Measurements from ENCODE around the gene RIPK1. TPM values are rescaled to one million over a fixed set of nuclear protein-coding genes. Genes with fewer than 3 reads are reported as not detected.

Gene RIPK1
- total and polyA plus RNA-seq, 2 of the 8 experiments (the other 6 are each of a cell fraction or from before 2014, with no cell fraction given): 5.9 to 22.9 TPM

DNA sequence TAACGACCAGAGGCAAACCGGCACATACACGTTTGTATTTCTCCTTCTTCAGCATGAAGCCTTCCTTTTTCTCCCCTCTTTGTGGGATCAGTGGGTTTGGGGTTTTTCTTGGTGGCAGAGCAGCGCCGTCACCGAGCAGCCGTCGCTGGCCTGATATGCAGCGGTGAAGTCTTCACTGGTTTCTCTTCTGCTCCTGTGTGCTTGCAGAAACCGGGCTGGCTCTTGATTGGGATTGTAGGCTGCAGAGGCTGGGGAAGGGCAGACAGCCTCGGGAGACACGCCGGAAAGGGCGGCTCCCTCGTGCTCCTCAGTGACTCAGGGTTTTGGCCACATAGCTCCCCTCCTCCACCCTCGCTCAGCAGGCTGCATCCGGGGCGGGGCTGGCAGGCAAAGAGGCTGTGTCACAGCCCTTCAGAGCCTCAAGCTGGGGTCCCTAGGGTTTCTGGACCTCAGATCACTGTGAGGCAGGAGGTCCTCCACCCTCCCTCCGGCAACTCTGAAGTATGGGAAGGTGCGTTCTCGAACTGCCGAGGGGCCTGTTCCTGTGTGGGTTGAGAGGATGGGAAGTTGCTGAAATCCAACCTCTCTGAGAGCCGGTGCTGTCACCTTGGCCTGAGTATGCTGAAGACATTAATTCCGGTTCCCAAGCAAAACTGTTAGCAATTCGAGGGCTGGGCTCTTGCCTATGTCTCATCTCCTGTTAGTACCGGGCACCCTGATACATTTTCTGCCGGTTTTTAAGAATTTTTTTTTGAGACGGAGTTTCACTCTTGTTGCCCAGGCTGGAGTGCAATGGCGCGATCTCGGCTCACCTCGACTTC is 44.4 kb upstream of the RIPK1 start (continued):
- TF ChIP-seq NANOG (IDR thresholded peaks at IDR 0.05; ENCODE audit: insufficient read depth, low read depth, low read length, poor library complexity, severe bottlenecking) (no peak), HDAC2 (IDR thresholded peaks at IDR 0.05; ENCODE audit: borderline replicate concordance in 1 of 2, low read depth in 2 of 2, low read length in 2 of 2) (0 out of 4 replicates have a peak, but pooled peaks of 1 of the 2 experiments have one; percentile 40), SP4 (IDR thresholded peaks at IDR 0.05; ENCODE audit: low read length) (no peak; the same call in 1 of the 2 replicates), GTF2F1 (IDR thresholded peaks at IDR 0.05; ENCODE audit: borderline replicate concordance, low read depth, low read length) (peak; percentile 63; the same call in 1 of the 2 replicates), CTBP2 (IDR thresholded peaks at IDR 0.05; ENCODE audit: borderline replicate concordance, insufficient read depth, insufficient read length, low read length) (peak; percentile 55), SRF (IDR thresholded peaks at IDR 0.05; ENCODE audit: low read depth, low read length) (no peak)
- TF ChIP-seq, protein P1, sequence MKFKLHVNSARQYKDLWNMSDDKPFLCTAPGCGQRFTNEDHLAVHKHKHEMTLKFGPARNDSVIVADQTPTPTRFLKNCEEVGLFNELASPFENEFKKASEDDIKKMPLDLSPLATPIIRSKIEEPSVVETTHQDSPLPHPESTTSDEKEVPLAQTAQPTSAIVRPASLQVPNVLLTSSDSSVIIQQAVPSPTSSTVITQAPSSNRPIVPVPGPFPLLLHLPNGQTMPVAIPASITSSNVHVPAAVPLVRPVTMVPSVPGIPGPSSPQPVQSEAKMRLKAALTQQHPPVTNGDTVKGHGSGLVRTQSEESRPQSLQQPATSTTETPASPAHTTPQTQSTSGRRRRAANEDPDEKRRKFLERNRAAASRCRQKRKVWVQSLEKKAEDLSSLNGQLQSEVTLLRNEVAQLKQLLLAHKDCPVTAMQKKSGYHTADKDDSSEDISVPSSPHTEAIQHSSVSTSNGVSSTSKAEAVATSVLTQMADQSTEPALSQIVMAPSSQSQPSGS (IDR thresholded peaks at IDR 0.05; ENCODE audit: low read length): no peak
